ENCODE measurements around the gene DCHS1. TPM values are rescaled to one million over a fixed set of nuclear protein-coding genes. Genes with fewer than 3 reads are reported as not detected.

Gene DCHS1
- total RNA-seq, 1 donor from 2014 or later, result 156 TPM

- peak; percentile 2 for DNase-seq (ENCODE audit: low spot score)
- peak overlapping the region; percentile 23 for H3K4me3 Mint-ChIP-seq (ENCODE audit: unreplicated experiment)
- TF ChIP-seq CTCF (IDR thresholded peaks at IDR 0.05; ENCODE audit: unreplicated experiment), result no peak
- peaks cover 10% of the 10 kb centered on the region for H3K27me3 Mint-ChIP-seq (ENCODE audit: unreplicated experiment)
- H3K9me3 Mint-ChIP-seq (ENCODE audit: unreplicated experiment), result no peaks in the 10 kb centered on the region
- no peak overlapping the region for H3K27ac Mint-ChIP-seq (ENCODE audit: unreplicated experiment)
- peaks cover 33% of the 10 kb centered on the region for H3K36me3 Mint-ChIP-seq (ENCODE audit: low read depth, unreplicated experiment)
- peaks cover 14% of the 10 kb centered on the region for H3K4me1 Mint-ChIP-seq (ENCODE audit: unreplicated experiment)
Measured at GRCh38 chr11:6601041-6601461, 54.6 kb downstream of the DCHS1 start.

DNA sequence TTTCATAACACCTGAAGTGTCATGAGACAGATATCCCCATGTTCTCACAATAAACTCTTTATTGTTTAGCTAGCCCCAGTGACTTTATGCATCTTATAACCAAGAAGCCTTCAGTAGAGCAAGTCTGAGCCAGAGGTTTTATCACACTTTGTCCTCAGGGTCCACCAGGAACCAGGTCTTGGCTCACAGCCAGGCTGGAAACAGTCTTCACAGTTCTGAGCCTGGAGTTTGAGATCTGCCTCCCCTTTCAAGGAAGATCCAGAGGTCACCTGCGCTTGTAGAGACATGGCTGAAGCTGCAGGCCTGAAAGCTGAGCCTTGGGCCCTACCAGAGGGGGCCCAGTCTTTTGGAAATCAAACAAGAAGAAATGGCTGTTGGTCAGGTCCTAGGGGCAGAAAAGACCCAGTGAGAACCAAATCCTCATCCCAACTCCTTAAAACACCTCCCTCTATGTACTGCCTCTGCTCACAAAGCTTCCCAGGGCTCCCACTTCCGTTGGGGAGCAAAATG is 55.7 kb downstream of the DCHS1 start:
- H3K9me3 Mint-ChIP-seq (ENCODE audit: unreplicated experiment), result no peaks in the 10 kb centered on the region
- peaks cover 9% of the 10 kb centered on the region for H3K4me1 Mint-ChIP-seq (ENCODE audit: unreplicated experiment)
- peaks cover 7% of the 10 kb centered on the region for H3K27me3 Mint-ChIP-seq (ENCODE audit: unreplicated experiment)
- H3K36me3 Mint-ChIP-seq (ENCODE audit: low read depth, unreplicated experiment), result peaks cover 31% of the 10 kb centered on the region
- DNase-seq (ENCODE audit: low spot score), result no peak
- peak overlapping the region; percentile 38 for H3K4me3 Mint-ChIP-seq (ENCODE audit: unreplicated experiment)
- TF ChIP-seq CTCF (IDR thresholded peaks at IDR 0.05; ENCODE audit: unreplicated experiment), result no peak
- no peak overlapping the region for H3K27ac Mint-ChIP-seq (ENCODE audit: unreplicated experiment)

DNA sequence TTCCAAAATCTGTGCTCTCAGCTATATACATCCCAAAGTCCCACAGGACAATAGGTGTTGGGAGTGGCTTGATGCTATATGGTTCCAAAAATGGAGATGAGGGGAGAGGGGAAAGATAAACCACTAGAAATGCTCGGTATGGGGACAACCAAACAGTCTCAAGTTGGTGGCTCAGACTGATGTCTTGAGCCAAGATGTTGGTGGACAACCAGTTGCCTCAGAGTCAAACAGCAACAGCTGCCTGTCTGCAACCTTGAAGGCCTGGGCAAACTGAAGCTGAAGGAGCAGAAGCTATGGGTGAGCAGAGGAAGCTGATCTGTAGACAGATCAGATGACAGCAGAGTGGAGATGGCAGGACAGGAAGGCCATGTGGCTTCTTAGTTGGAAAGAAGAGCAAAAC is 56.2 kb downstream of the DCHS1 start:
- peaks cover 12% of the 10 kb centered on the region for H3K4me1 Mint-ChIP-seq (ENCODE audit: unreplicated experiment)
- peaks cover 31% of the 10 kb centered on the region for H3K36me3 Mint-ChIP-seq (ENCODE audit: low read depth, unreplicated experiment)
- H3K4me3 Mint-ChIP-seq (ENCODE audit: unreplicated experiment), result peak overlapping the region; percentile 38
- peaks cover 7% of the 10 kb centered on the region for H3K27me3 Mint-ChIP-seq (ENCODE audit: unreplicated experiment)
- no peak overlapping the region for H3K27ac Mint-ChIP-seq (ENCODE audit: unreplicated experiment)
- no peak for TF ChIP-seq CTCF (IDR thresholded peaks at IDR 0.05; ENCODE audit: unreplicated experiment)
- DNase-seq (ENCODE audit: low spot score), result peak; percentile 1
- H3K9me3 Mint-ChIP-seq (ENCODE audit: unreplicated experiment), result no peaks in the 10 kb centered on the region

- Mint-ChIP-seq H3K36me3 (ENCODE audit: low read depth, unreplicated experiment) (peaks cover 35% of the 10 kb centered on the region), H3K27ac (ENCODE audit: unreplicated experiment) (no peak overlapping the region), H3K27me3 (ENCODE audit: unreplicated experiment) (peaks cover 11% of the 10 kb centered on the region), H3K4me1 (ENCODE audit: unreplicated experiment) (peaks cover 16% of the 10 kb centered on the region), H3K4me3 (ENCODE audit: unreplicated experiment) (no peak overlapping the region), H3K9me3 (ENCODE audit: unreplicated experiment) (no peaks in the 10 kb centered on the region)
- DNase-seq (ENCODE audit: low spot score), result no peak
- TF ChIP-seq CTCF (IDR thresholded peaks at IDR 0.05; ENCODE audit: unreplicated experiment), result no peak
Measured at GRCh38 chr11:6598555-6598954, 57.1 kb downstream of the DCHS1 start.

DNA sequence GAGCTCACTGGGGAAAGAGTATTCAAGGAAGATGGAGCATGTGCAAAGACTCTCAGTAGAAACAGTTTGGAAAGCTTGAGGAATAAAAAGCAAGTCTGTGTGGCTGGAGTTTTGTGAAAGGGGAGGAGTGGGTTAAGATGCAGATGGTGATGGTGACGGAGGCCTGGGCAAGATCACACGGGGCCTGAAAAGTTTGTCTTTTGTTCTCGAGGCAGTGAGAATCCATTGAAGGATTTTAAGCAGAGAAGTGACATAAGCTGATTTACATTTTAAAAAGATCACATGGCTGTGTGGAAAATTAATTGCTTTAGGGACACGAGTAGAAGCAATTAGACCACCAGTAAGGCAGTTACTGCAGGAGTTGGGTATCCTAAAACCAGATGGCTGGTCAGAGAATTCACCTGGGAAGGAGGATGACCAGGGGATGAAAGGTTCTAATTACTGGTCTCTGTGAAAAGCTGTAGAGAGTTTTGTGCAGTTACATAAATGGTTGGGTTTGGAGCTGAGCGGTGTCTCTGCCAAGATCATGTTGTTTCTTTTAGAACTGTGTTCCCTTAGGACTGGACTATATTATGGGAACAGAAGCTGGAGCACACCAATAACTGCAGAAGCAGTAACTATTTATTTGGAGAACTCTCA is 59.3 kb downstream of the DCHS1 start:
- TF ChIP-seq CTCF (IDR thresholded peaks at IDR 0.05; ENCODE audit: unreplicated experiment), result no peak
- peaks cover 7% of the 10 kb centered on the region for H3K4me1 Mint-ChIP-seq (ENCODE audit: unreplicated experiment)
- H3K9me3 Mint-ChIP-seq (ENCODE audit: unreplicated experiment), result no peaks in the 10 kb centered on the region
- peaks cover 33% of the 10 kb centered on the region for H3K36me3 Mint-ChIP-seq (ENCODE audit: low read depth, unreplicated experiment)
- peaks cover 6% of the 10 kb centered on the region for H3K27me3 Mint-ChIP-seq (ENCODE audit: unreplicated experiment)
- no peak for DNase-seq (ENCODE audit: low spot score)
- H3K27ac Mint-ChIP-seq (ENCODE audit: unreplicated experiment), result no peak overlapping the region
- no peak overlapping the region for H3K4me3 Mint-ChIP-seq (ENCODE audit: unreplicated experiment)

Measured in endothelial cell (in vitro differentiated cells).